Measurements from ENCODE around the gene SUFU.

SUFU gene

GRCh38 chr10:102549549-102549948, 45.8 kb downstream of the SUFU start:
- no peaks in the 10 kb centered on the region for H3K27me3 ChIP-seq (ENCODE audit: control insufficient read depth, insufficient read depth, low read length)
- H3K4me3 ChIP-seq (ENCODE audit: low read length): no peak overlapping the region
- H3K36me3 ChIP-seq (ENCODE audit: control insufficient read depth, insufficient read depth, low read length): no peaks in the 10 kb centered on the region
- no peak overlapping the region for H3K9ac ChIP-seq (ENCODE audit: low read length)
- H3K4me1 ChIP-seq (ENCODE audit: control insufficient read depth, insufficient read depth, low read length): peaks cover 3% of the 10 kb centered on the region
- no peak overlapping the region for H3K27ac ChIP-seq (ENCODE audit: low read depth, low read length)

GRCh38 chr10:102550636-102551210, 47.0 kb downstream of the SUFU start:
- Histone ChIP-seq H3K27ac (ENCODE audit: low read depth, low read length) (no peak overlapping the region), H3K4me3 (ENCODE audit: low read length) (no peak overlapping the region), H3K27me3 (ENCODE audit: control insufficient read depth, insufficient read depth, low read length) (no peaks in the 10 kb centered on the region), H3K9ac (ENCODE audit: low read length) (no peak overlapping the region), H3K36me3 (ENCODE audit: control insufficient read depth, insufficient read depth, low read length) (no peaks in the 10 kb centered on the region), H3K4me1 (ENCODE audit: control insufficient read depth, insufficient read depth, low read length) (peaks cover 3% of the 10 kb centered on the region)

GRCh38 chr10:102552533-102552932, 48.8 kb downstream of the SUFU start:
- Histone ChIP-seq H3K4me1 (ENCODE audit: control insufficient read depth, insufficient read depth, low read length) (no peaks in the 10 kb centered on the region), H3K27me3 (ENCODE audit: control insufficient read depth, insufficient read depth, low read length) (no peaks in the 10 kb centered on the region), H3K9ac (ENCODE audit: low read length) (no peak overlapping the region), H3K4me3 (ENCODE audit: low read length) (no peak overlapping the region), H3K27ac (ENCODE audit: low read depth, low read length) (no peak overlapping the region), H3K36me3 (ENCODE audit: control insufficient read depth, insufficient read depth, low read length) (no peaks in the 10 kb centered on the region)

- Histone ChIP-seq H3K4me1 (ENCODE audit: control insufficient read depth, insufficient read depth, low read length) (no peaks in the 10 kb centered on the region), H3K9ac (ENCODE audit: low read length) (no peak overlapping the region), H3K27ac (ENCODE audit: low read depth, low read length) (no peak overlapping the region), H3K27me3 (ENCODE audit: control insufficient read depth, insufficient read depth, low read length) (no peaks in the 10 kb centered on the region), H3K4me3 (ENCODE audit: low read length) (no peak overlapping the region), H3K36me3 (ENCODE audit: control insufficient read depth, insufficient read depth, low read length) (no peaks in the 10 kb centered on the region)
Measured at GRCh38 chr10:102553771-102554170, 50.0 kb downstream of the SUFU start.

GRCh38 chr10:102554531-102554930, 50.8 kb downstream of the SUFU start:
- no peaks in the 10 kb centered on the region for H3K27me3 ChIP-seq (ENCODE audit: control insufficient read depth, insufficient read depth, low read length)
- H3K9ac ChIP-seq (ENCODE audit: low read length): no peak overlapping the region
- no peaks in the 10 kb centered on the region for H3K4me1 ChIP-seq (ENCODE audit: control insufficient read depth, insufficient read depth, low read length)
- H3K27ac ChIP-seq (ENCODE audit: low read depth, low read length): no peak overlapping the region
- H3K4me3 ChIP-seq (ENCODE audit: low read length): no peak overlapping the region
- H3K36me3 ChIP-seq (ENCODE audit: control insufficient read depth, insufficient read depth, low read length): no peaks in the 10 kb centered on the region

GRCh38 chr10:102555781-102556328, 52.1 kb downstream of the SUFU start:
- no peaks in the 10 kb centered on the region for H3K36me3 ChIP-seq (ENCODE audit: control insufficient read depth, insufficient read depth, low read length)
- no peak overlapping the region for H3K9ac ChIP-seq (ENCODE audit: low read length)
- no peaks in the 10 kb centered on the region for H3K4me1 ChIP-seq (ENCODE audit: control insufficient read depth, insufficient read depth, low read length)
- no peaks in the 10 kb centered on the region for H3K27me3 ChIP-seq (ENCODE audit: control insufficient read depth, insufficient read depth, low read length)
- no peak overlapping the region for H3K27ac ChIP-seq (ENCODE audit: low read depth, low read length)
- H3K4me3 ChIP-seq (ENCODE audit: low read length): no peak overlapping the region

GRCh38 chr10:102557569-102557968, 53.8 kb downstream of the SUFU start:
- no peak overlapping the region for H3K9ac ChIP-seq (ENCODE audit: low read length)

GRCh38 chr10:102559764-102560163, 56.0 kb downstream of the SUFU start:
- Histone ChIP-seq H3K27ac (ENCODE audit: low read depth, low read length) (no peak overlapping the region), H3K9ac (ENCODE audit: low read length) (no peak overlapping the region), H3K27me3 (ENCODE audit: control insufficient read depth, insufficient read depth, low read length) (no peaks in the 10 kb centered on the region), H3K4me1 (ENCODE audit: control insufficient read depth, insufficient read depth, low read length) (no peaks in the 10 kb centered on the region), H3K36me3 (ENCODE audit: control insufficient read depth, insufficient read depth, low read length) (no peaks in the 10 kb centered on the region), H3K4me3 (ENCODE audit: low read length) (no peak overlapping the region)

More at GRCh38 chr10:102557569-102557968, 53.8 kb downstream of the SUFU start:
- Histone ChIP-seq H3K27ac (ENCODE audit: low read depth, low read length) (no peak overlapping the region), H3K4me3 (ENCODE audit: low read length) (no peak overlapping the region), H3K4me1 (ENCODE audit: control insufficient read depth, insufficient read depth, low read length) (no peaks in the 10 kb centered on the region), H3K36me3 (ENCODE audit: control insufficient read depth, insufficient read depth, low read length) (no peaks in the 10 kb centered on the region), H3K27me3 (ENCODE audit: control insufficient read depth, insufficient read depth, low read length) (no peaks in the 10 kb centered on the region)

GRCh38 chr10:102564209-102564834, 60.5 kb downstream of the SUFU start:
- Histone ChIP-seq H3K4me3 (ENCODE audit: low read length) (no peak overlapping the region), H3K4me1 (ENCODE audit: control insufficient read depth, insufficient read depth, low read length) (no peaks in the 10 kb centered on the region), H3K9ac (ENCODE audit: low read length) (no peak overlapping the region), H3K27me3 (ENCODE audit: control insufficient read depth, insufficient read depth, low read length) (no peaks in the 10 kb centered on the region), H3K36me3 (ENCODE audit: control insufficient read depth, insufficient read depth, low read length) (no peaks in the 10 kb centered on the region), H3K27ac (ENCODE audit: low read depth, low read length) (no peak overlapping the region)

- Histone ChIP-seq H3K4me3 (ENCODE audit: low read length) (no peak overlapping the region), H3K9ac (ENCODE audit: low read length) (no peak overlapping the region), H3K27ac (ENCODE audit: low read depth, low read length) (no peak overlapping the region), H3K27me3 (ENCODE audit: control insufficient read depth, insufficient read depth, low read length) (no peaks in the 10 kb centered on the region), H3K4me1 (ENCODE audit: control insufficient read depth, insufficient read depth, low read length) (no peaks in the 10 kb centered on the region), H3K36me3 (ENCODE audit: control insufficient read depth, insufficient read depth, low read length) (no peaks in the 10 kb centered on the region)
Measured at GRCh38 chr10:102565793-102566192, 62.0 kb downstream of the SUFU start.

- H3K36me3 ChIP-seq (ENCODE audit: control insufficient read depth, insufficient read depth, low read length): no peaks in the 10 kb centered on the region
- H3K9ac ChIP-seq (ENCODE audit: low read length): no peak overlapping the region
- no peak overlapping the region for H3K27ac ChIP-seq (ENCODE audit: low read depth, low read length)
Measured at GRCh38 chr10:102578782-102579181, 75.0 kb downstream of the SUFU start.

GRCh38 chr10:102579328-102579727, 75.6 kb downstream of the SUFU start:
- H3K27ac ChIP-seq (ENCODE audit: low read depth, low read length): no peak overlapping the region
- peaks cover 4% of the 10 kb centered on the region for H3K4me1 ChIP-seq (ENCODE audit: control insufficient read depth, insufficient read depth, low read length)
- H3K27me3 ChIP-seq (ENCODE audit: control insufficient read depth, insufficient read depth, low read length): no peaks in the 10 kb centered on the region
- H3K9ac ChIP-seq (ENCODE audit: low read length): no peak overlapping the region
- H3K36me3 ChIP-seq (ENCODE audit: control insufficient read depth, insufficient read depth, low read length): no peaks in the 10 kb centered on the region
- H3K4me3 ChIP-seq (ENCODE audit: low read length): no peak overlapping the region

More at GRCh38 chr10:102578782-102579181, 75.0 kb downstream of the SUFU start:
- no peak overlapping the region for H3K4me3 ChIP-seq (ENCODE audit: low read length)
- H3K27me3 ChIP-seq (ENCODE audit: control insufficient read depth, insufficient read depth, low read length): no peaks in the 10 kb centered on the region
- H3K4me1 ChIP-seq (ENCODE audit: control insufficient read depth, insufficient read depth, low read length): peaks cover 4% of the 10 kb centered on the region

GRCh38 chr10:102580230-102580629, 76.5 kb downstream of the SUFU start:
- H3K27me3 ChIP-seq (ENCODE audit: control insufficient read depth, insufficient read depth, low read length): no peaks in the 10 kb centered on the region
- H3K4me3 ChIP-seq (ENCODE audit: low read length): no peak overlapping the region
- no peak overlapping the region for H3K27ac ChIP-seq (ENCODE audit: low read depth, low read length)
- H3K4me1 ChIP-seq (ENCODE audit: control insufficient read depth, insufficient read depth, low read length): peaks cover 4% of the 10 kb centered on the region
- H3K9ac ChIP-seq (ENCODE audit: low read length): no peak overlapping the region
- no peaks in the 10 kb centered on the region for H3K36me3 ChIP-seq (ENCODE audit: control insufficient read depth, insufficient read depth, low read length)
